GM18868 (cell line): ENCODE measurements around the gene FAM234B.
A peak's percentile ranks its signal among the peaks of the same experiment; 100 is the strongest.

Experiments
- ATAC-seq: cut with Tn5 transposase; IDR thresholded peaks from one replicate; pipeline ENCODE4 v1.9.1; 2021; ENCODE audit warnings: mild to moderate bottlenecking, moderate library complexity; ENCODE audit not compliant: unreplicated experiment

FAM234B gene

GRCh38 chr12:13044002-13044905 lies at the start of gene FAM234B:
Gene FAM234B (plus strand): TSS chr12:13044381. CDS start chr12:13044404, 23 bp downstream.
- peak; percentile 87 for ATAC-seq

DNA sequence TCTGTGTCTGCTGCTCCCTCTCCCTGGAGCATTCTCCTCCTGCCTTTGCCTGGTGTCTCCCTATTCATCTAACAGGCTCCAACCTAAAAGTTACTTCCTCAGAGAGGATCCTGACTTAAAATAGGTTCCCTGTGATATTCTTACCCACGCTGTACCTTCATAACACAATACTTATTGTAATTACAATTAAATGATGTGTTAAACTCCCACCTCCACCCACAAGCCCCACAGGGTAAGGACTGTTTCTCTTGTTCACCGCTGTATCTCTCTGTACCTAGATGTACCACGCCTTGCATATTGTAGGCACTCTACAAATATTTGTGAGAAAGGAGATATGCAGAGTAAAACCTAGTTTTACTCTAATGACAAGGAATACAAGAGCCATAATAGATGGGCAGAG lies 49.1 kb upstream of the FAM234B start:
- ATAC-seq = no peak

DNA sequence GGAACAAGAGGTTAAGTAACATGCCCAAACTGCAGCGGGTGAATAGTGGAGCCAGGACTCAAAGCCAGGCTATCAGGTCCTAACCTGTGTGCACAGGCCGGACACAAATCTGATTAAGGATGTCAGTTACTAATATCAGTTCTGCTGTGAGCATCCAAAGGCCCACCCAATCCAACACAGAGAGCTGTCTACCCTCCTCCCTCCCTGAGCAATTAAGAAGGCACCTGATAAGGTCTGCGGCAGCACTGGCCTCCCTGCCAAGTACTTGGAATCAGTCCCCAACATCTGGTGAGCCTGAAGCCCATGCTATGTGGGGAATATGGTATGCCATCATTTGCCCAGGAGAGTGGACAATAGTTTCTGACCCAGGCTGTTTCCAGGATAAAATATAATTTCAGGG lies 48.0 kb upstream of the FAM234B start:
- ATAC-seq = no peak

GRCh38 chr12:12997156-12997555 lies 47.0 kb upstream of the FAM234B start:
- ATAC-seq = no peak

DNA sequence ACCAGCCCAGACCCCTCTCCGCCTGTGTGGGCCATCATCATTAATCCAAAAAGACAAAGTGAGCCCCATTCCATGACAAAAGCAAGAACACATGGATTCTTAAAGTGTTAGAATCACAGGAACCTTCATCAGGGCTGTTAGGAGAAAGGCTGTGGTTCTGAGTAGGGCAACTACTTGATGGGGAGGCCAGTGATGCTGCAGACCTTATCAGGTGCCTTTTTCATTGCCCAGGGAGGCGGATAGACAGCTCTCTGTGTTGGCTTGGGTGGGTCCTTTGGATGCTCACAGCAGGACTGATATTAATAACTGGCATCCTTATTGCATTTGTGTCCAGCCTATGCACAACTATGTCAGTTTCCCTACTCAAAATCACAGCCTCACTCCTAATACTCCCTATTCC lies 46.4 kb upstream of the FAM234B start:
- no peak for ATAC-seq

- no peak for ATAC-seq
Measured at GRCh38 chr12:12998248-12998647, 45.9 kb upstream of the FAM234B start.

- ATAC-seq = no peak
Measured at GRCh38 chr12:12999271-12999958, 44.8 kb upstream of the FAM234B start.

DNA sequence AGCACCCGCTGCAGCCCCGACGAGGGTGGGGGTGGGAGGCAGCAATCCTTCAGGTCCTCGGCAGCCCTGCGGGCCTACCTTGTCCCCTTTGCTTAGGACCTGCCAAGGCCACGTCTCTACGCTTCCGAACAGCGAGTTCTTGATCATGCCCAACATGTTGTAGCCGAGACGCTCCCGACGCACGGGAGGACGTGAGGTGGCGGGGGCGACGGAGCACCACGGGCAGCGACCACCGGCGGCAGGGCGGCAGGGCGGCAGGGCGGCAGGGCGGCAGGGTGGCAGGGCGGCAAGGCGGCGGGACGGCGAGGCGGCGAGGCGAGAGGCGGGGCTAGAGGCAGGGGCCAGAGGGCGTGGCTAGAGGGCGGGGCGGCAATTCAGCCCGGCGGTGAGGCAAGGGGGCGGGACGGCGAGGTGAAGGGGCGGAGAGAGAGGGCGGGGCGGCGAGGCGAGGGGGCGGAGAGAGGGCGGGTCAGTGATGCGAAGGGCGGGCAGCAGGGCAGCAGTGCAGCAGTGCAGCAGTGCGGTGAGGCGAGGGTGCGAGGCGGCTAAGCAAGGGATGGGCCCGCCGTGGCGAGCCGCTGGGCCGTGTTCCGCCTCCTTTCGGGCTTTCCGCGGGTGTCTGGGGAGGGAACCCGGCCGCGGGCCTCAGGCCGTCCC lies 44.1 kb upstream of the FAM234B start, which contains the start of gene HEBP1:
HEBP1 (minus strand) TSS at position 307 of the 657 bp plus-strand sequence; CDS start at position 156, 151 bp downstream.
- peak; percentile 85 for ATAC-seq

DNA sequence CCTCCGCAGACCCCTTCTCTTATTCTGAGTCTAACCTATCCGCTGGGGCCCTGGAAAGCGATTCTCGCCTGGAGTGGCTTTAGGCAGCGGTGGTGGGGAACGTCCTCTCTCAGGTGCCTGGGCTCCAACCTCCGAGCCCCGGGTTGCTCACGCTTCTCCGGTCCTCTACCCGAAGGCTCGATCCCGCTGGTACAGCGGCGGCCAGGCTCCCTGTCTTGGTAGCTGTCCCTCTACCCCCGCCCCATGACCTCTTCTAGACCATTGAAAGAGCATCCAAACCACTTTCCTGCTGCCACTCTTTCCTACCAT lies 43.6 kb upstream of the FAM234B start:
- ATAC-seq = peak; percentile 26

- peak; percentile 26 for ATAC-seq
Measured at GRCh38 chr12:13000925-13001774, 43.0 kb upstream of the FAM234B start.

- ATAC-seq = no peak
Measured at GRCh38 chr12:13001775-13002040, 42.5 kb upstream of the FAM234B start.

- no peak for ATAC-seq
Measured at GRCh38 chr12:13002301-13003097, 41.7 kb upstream of the FAM234B start.

GRCh38 chr12:13004361-13004760 lies 39.8 kb upstream of the FAM234B start:
- ATAC-seq = no peak

- no peak for ATAC-seq
Measured at GRCh38 chr12:13004986-13005385, 39.2 kb upstream of the FAM234B start.

DNA sequence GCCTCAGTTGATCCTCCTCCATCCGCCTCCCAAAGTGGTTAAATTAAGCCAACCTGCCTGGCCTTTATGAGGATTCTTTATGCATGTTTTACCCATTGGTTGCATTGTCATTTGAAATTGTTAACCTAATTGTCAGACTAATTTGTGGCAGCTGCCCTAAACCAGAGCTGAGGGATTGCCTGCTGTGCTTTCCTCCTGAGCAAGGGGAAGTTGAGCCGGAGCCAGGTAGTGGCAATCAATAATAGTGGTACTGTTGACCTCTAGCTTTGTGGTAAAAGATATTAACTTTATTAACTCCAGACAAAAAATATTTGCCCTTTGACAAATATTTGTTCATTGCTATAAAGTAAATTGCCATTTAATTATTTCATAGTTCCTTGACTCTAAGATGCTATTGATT lies 38.5 kb upstream of the FAM234B start:
- ATAC-seq = no peak

GRCh38 chr12:13007496-13008233 lies 36.5 kb upstream of the FAM234B start:
- no peak for ATAC-seq

DNA sequence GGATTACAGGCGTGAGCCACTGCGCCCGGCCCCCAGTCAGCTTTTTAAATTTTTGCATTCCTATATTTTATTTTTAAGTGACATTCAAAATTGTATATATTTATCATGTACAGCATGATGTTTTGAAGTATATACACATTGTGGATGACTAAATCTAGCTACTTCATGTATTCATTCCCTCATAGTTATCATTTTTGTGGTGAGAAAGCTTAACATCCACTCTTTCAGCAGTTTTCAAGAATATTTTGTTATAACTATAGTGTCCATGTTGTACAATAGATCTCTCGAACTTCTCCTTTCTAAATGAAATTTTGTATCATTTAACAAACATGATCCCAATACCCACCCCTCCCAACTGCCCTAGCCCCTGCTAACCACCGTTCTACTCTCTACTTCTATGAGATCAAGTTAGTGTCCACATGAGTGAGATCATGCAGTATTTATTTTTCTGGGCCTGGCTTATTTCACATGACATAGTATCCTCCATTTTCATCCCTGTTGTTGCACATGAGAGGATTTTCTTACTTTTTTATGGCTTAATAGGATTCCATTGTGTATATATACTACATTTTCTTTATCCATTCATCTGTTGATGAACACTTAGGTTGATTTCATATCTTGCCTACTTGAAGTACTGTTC lies 35.3 kb upstream of the FAM234B start:
- ATAC-seq = no peak

GRCh38 chr12:13011098-13011497 lies 33.1 kb upstream of the FAM234B start:
- no peak for ATAC-seq

- no peak for ATAC-seq
Measured at GRCh38 chr12:13022851-13023271, 21.3 kb upstream of the FAM234B start.
